Gastrocnemius medialis (tissue), 4 donors: ENCODE data around the gene ATP13A5. TPM values are rescaled to one million over a fixed set of nuclear protein-coding genes. Genes with fewer than 3 reads are reported as not detected.

Experiments used
- ATAC-seq, 2 donors: fragments of 150-250 bp; one replicate each; pipeline ENCODE4 v1.9.1; 2016
- DNase-seq, 2 donors: peaks; one replicate each; pipeline ENCODE4 v3.0.0-alpha.2; 2019
- H3K27ac ChIP-seq, 4 donors: fragments of 200-600 bp; sonication (generic); 1 replicate in 1 of 4; 2 replicates in 3 of 4; pipeline ENCODE4 v1.5.1; 2016 to 2018; ENCODE audit warnings: mild to moderate bottlenecking in 2 of 4, moderate library complexity in 1 of 4
- H3K27me3 ChIP-seq, 3 donors: fragments of 200-600 bp; sonication (generic) in 2 of 3; 1 replicate in 1 of 3; 2 replicates in 2 of 3; pipeline versions ENCODE4 v1.5.1 to v1.6.0; 2016 to 2019; ENCODE audit warnings: mild to moderate bottlenecking in 1 of 3, moderate library complexity in 1 of 3
- H3K36me3 ChIP-seq, 2 donors: fragments of 200-600 bp; sonication (generic) in 1 of 2; one replicate each; pipeline ENCODE4 v1.5.1; 2017 to 2018
- H3K4me1 ChIP-seq, 2 donors: fragments of 200-600 bp; sonication (generic) in 1 of 2; one replicate each; pipeline ENCODE4 v1.5.1; 2016 to 2017; ENCODE audit warnings: mild to moderate bottlenecking in 2 of 2
- H3K4me3 ChIP-seq, 4 donors: fragments of 200-600 bp; sonication (generic) in 3 of 4; 1 replicate in 1 of 4; 2 replicates in 3 of 4; pipeline ENCODE4 v1.5.1; 2016 to 2019; ENCODE audit warnings: mild to moderate bottlenecking in 2 of 4
- H3K9me3 ChIP-seq, 3 donors: fragments of 200-600 bp; sonication (generic) in 2 of 3; 1 replicate in 1 of 3; 2 replicates in 2 of 3; pipeline ENCODE4 v1.5.1; 2016 to 2019
- POLR2A ChIP-seq, 2 donors: fragments of 450-650 bp; IDR thresholded peaks; one replicate each; pipeline ENCODE4 v1.6.1; 2017; ENCODE audit warnings: antibody characterized with exemption in 2 of 2, mild to moderate bottlenecking in 2 of 2, moderate library complexity in 2 of 2
- in situ Hi-C, 4 donors: fragments of 200-750 bp; cut with MboI; loops; one replicate each; pipeline versions ENCODE4 v1.15.0 to v1.8.0; 2017; ENCODE audit warnings: low sequenced_read_pairs in 4 of 4
- intact Hi-C: fragments of 100-400 bp; cut with DNase I; formaldehyde crosslinking; loops from one replicate; pipeline ENCODE4 v1.15.1; 2023; ENCODE audit warnings: low total_unique reads
- total RNA-seq, 4 donors: library from RNA; depleted of rRNA; stranded (reverse); fragments of >200 nt; gene quantifications; one replicate each; pipeline versions ENCODE4 v1.1.0 to v1.2.3, GENCODE V29; 2016
- TF ChIP-seq, protein P1 (sequence below), 5 experiments: fragments of 450-650 bp in 3 of 5; fragments of 200-600 bp in 2 of 5; sonication (generic) in 2 of 5; IDR thresholded peaks in 4 of 5; conservative IDR thresholded peaks in 1 of 5; 1 replicate in 4 of 5; 2 replicates in 1 of 5; pipeline ENCODE4 v1.5.1; 2016 to 2019; ENCODE audit warnings: antibody characterized with exemption in 5 of 5, mild to moderate bottlenecking in 3 of 5, moderate library complexity in 3 of 5

Gene ATP13A5
- total RNA-seq, 4 donors from 2014 or later = not detected

DNA sequence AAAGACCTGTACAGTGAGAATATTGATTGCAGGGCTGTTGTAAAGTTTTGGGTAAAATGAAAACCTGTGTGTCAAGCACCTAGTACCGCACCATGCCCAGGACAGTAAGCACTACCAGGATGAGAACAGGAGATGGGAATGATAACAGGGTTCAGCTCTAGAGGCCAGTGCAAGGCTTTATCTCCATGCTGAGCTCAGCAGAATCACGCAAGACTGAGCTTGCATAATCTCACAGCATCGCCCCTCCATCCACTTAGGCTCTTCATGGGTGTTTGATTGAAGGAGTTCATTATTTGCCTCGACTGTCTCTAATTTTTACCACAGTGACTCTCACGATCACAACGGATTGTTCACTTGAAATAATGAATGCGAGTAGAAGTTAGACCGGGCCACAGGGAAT is 2.9 kb downstream of the ATP13A5 start:
- no peaks in the 10 kb centered on the region for H3K27me3 ChIP-seq
- H3K4me1 ChIP-seq = no peaks in the 10 kb centered on the region
- DNase-seq (no peak), ATAC-seq (no peak)
- intact Hi-C loops (no loop called here), in situ Hi-C loops (no loop called here)
- TF ChIP-seq, protein P1, sequence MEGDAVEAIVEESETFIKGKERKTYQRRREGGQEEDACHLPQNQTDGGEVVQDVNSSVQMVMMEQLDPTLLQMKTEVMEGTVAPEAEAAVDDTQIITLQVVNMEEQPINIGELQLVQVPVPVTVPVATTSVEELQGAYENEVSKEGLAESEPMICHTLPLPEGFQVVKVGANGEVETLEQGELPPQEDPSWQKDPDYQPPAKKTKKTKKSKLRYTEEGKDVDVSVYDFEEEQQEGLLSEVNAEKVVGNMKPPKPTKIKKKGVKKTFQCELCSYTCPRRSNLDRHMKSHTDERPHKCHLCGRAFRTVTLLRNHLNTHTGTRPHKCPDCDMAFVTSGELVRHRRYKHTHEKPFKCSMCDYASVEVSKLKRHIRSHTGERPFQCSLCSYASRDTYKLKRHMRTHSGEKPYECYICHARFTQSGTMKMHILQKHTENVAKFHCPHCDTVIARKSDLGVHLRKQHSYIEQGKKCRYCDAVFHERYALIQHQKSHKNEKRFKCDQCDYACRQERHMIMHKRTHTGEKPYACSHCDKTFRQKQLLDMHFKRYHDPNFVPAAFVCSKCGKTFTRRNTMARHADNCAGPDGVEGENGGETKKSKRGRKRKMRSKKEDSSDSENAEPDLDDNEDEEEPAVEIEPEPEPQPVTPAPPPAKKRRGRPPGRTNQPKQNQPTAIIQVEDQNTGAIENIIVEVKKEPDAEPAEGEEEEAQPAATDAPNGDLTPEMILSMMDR (IDR thresholded peaks at IDR 0.05 in 4 of 5, conservative IDR thresholded peaks at IDR 0.05 in 1 of 5) = no peak
- no peak for TF ChIP-seq POLR2A (IDR thresholded peaks at IDR 0.05)
- no peaks in the 10 kb centered on the region for H3K36me3 ChIP-seq
- H3K27ac ChIP-seq = no peak overlapping the region
- H3K4me3 ChIP-seq = no peak overlapping the region
- H3K9me3 ChIP-seq = no peaks in the 10 kb centered on the region

DNA sequence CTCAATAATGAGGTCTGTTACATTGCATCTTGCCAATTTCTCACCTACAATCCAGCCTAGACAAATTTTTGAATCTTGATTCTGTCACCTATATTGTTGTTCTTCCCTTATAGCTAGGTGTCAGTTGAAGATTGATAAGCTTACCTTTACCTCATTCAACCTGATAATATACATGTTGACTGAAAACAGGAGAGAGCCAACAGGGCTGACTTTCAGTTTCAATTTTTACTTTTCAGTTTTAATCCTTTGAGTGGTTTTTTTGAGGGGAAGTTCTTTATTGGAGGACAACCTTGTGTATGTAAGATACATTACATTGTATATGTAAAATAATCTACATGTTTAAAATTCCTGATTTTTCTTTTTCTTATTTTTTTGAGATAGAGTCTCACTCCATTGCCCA is 5.8 kb downstream of the ATP13A5 start:
- Histone ChIP-seq H3K4me3 (no peak overlapping the region), H3K9me3 (no peaks in the 10 kb centered on the region), H3K27ac (no peak overlapping the region), H3K36me3 (no peaks in the 10 kb centered on the region), H3K27me3 (no peaks in the 10 kb centered on the region), H3K4me1 (no peaks in the 10 kb centered on the region)
- TF ChIP-seq, protein P1 (IDR thresholded peaks at IDR 0.05 in 4 of 5, conservative IDR thresholded peaks at IDR 0.05 in 1 of 5) = no peak
- in situ Hi-C loops = no loop called here
- no peak for ATAC-seq
- DNase-seq = no peak
- intact Hi-C loops = no loop called here

DNA sequence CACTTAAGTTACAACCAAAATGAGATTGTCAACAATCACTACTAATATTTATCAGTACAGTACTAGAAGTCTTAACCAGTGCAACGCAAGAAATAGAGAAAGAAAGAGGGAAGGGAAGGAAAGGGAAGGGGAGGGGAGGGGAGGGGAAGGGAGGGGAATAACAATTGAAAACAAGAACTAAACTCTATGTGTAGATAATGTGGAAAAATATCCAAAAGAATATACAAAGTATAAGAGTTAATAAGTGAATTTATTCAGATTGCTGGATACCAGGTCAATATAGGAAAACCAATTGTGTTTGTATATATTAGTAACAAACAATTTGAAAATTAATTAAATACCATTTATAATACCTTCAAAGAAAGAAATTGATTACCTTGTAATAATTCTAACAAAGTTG is 10.7 kb downstream of the ATP13A5 start:
- no peaks in the 10 kb centered on the region for H3K4me1 ChIP-seq
- no peaks in the 10 kb centered on the region for H3K27me3 ChIP-seq
- ATAC-seq (no peak), DNase-seq (no peak)
- H3K9me3 ChIP-seq = no peaks in the 10 kb centered on the region
- intact Hi-C loops = no loop called here
- in situ Hi-C loops = no loop called here
- TF ChIP-seq, protein P1 (IDR thresholded peaks at IDR 0.05 in 4 of 5, conservative IDR thresholded peaks at IDR 0.05 in 1 of 5) = no peak
- no peak for TF ChIP-seq POLR2A (IDR thresholded peaks at IDR 0.05)
- H3K4me3 ChIP-seq = no peak overlapping the region
- no peaks in the 10 kb centered on the region for H3K36me3 ChIP-seq
- no peak overlapping the region for H3K27ac ChIP-seq

DNA sequence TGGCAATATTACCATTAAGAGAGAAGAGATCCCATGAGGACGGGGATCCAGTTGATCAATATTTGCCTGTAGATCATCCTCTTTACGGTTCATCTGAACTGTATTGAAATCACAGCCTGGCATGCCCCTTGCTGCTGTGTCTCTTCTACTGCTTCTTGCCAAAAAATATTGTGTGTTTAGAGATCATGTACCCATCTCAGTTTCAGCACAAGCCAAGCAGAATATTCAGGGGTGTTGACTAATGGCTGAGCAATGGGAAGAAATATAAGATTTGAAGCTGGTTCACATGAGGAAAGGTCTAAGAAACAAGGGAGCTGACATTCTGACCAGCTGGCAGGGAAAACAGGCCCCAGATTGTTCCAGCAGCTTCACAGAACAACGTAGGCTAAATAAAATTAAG is 21.3 kb downstream of the ATP13A5 start:
- ATAC-seq (peak; percentile 86 to 87), DNase-seq (no peak)
- Histone ChIP-seq H3K27ac (peak overlapping the region in 2 of 4 donors; percentile 30 to 50), H3K4me1 (peaks cover 0 to 9% of the 10 kb centered on the region in 2 donors), H3K9me3 (no peaks in the 10 kb centered on the region), H3K36me3 (no peaks in the 10 kb centered on the region), H3K4me3 (no peak overlapping the region), H3K27me3 (no peaks in the 10 kb centered on the region)
- in situ Hi-C loops (no loop called here), intact Hi-C loops (no loop called here)
- TF ChIP-seq, protein P1 (IDR thresholded peaks at IDR 0.05 in 4 of 5, conservative IDR thresholded peaks at IDR 0.05 in 1 of 5) = no peak
- TF ChIP-seq POLR2A (IDR thresholded peaks at IDR 0.05) = no peak

DNA sequence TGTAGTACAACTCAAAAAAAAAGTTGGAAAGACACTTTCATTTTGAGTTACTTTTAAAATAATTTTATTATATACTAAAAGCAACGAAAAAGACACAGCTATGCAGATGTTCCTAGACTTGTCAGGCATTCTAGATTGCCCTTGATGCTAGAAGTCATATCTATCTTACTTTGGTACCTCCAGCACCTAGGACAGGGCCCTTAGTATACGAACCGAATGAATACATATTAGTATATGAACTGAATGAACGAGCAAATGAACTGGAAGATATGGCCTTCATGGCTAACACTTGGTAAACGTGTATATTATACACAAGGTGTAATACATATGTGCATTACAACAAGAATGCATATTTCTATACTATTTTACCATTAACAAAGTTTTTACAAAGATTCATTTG is 24.1 kb downstream of the ATP13A5 start:
- Histone ChIP-seq H3K27me3 (no peaks in the 10 kb centered on the region), H3K9me3 (no peaks in the 10 kb centered on the region), H3K4me1 (peaks cover 0 to 9% of the 10 kb centered on the region in 2 donors), H3K36me3 (no peaks in the 10 kb centered on the region), H3K27ac (no peak overlapping the region), H3K4me3 (no peak overlapping the region)
- TF ChIP-seq, protein P1 (IDR thresholded peaks at IDR 0.05 in 4 of 5, conservative IDR thresholded peaks at IDR 0.05 in 1 of 5) = no peak
- TF ChIP-seq POLR2A (IDR thresholded peaks at IDR 0.05) = no peak
- no peak for ATAC-seq
- no peak for DNase-seq
- in situ Hi-C loops (no loop called here), intact Hi-C loops (no loop called here)
